Natural killer cell (primary cell): Measurements from ENCODE around the gene MCM10. TPM values are rescaled to one million over a fixed set of nuclear protein-coding genes. Genes with fewer than 3 reads are reported as not detected.

Source experiments
- ATAC-seq, 3 donors: fragments of 150-1000 bp in 2 of 3; fragments of 200-7000 bp in 1 of 3; cut with Tn5 transposase; 1 replicate in 1 of 3; 2 replicates in 2 of 3; pipeline ENCODE4 v1.10.0; 2021; ENCODE audit warnings: mild to moderate bottlenecking in 2 of 3, moderate library complexity in 2 of 3
- DNase-seq, 2 donors: peaks; one replicate each; pipeline versions ENCODE4 v3.0.0 to v3.0.0-alpha.2; 2013 to 2021; ENCODE audit warnings: mixed read lengths in 1 of 2
- H3K27ac ChIP-seq: one replicate; pipeline ENCODE4 v1.5.1; 2013; ENCODE audit warnings: mild to moderate bottlenecking, low read length
- H3K27me3 ChIP-seq: one replicate; pipeline ENCODE4 v1.6.1; 2013; ENCODE audit warnings: low read length; ENCODE audit not compliant: control insufficient read depth, insufficient read depth
- H3K36me3 ChIP-seq: one replicate; pipeline ENCODE4 v1.6.1; 2013; ENCODE audit warnings: low read length; ENCODE audit not compliant: control insufficient read depth, insufficient read depth
- H3K4me1 ChIP-seq: one replicate; pipeline ENCODE4 v1.6.1; 2013; ENCODE audit warnings: low read length; ENCODE audit not compliant: control insufficient read depth, insufficient read depth
- H3K4me3 ChIP-seq: one replicate; pipeline ENCODE4 v1.5.1; 2013; ENCODE audit warnings: low read length
- H3K9me3 ChIP-seq: one replicate; pipeline ENCODE4 v1.6.1; 2013; ENCODE audit warnings: low read length; ENCODE audit not compliant: control insufficient read depth, insufficient read depth
- H3K27ac Mint-ChIP-seq, 2 donors: one replicate each; pipeline ENCODE4 v1.8.0; 2022; ENCODE audit warnings: mild to moderate bottlenecking in 2 of 2, mixed read lengths in 2 of 2, moderate library complexity in 1 of 2
- H3K27me3 Mint-ChIP-seq, 2 donors: one replicate each; pipeline ENCODE4 v1.8.0; 2022; ENCODE audit warnings: low read depth in 2 of 2, mixed read lengths in 2 of 2
- H3K36me3 Mint-ChIP-seq: one replicate; pipeline ENCODE4 v1.8.0; 2022; ENCODE audit warnings: mixed read lengths
- H3K4me1 Mint-ChIP-seq, 2 donors: one replicate each; pipeline ENCODE4 v1.8.0; 2022; ENCODE audit warnings: mixed read lengths in 2 of 2
- H3K4me3 Mint-ChIP-seq: one replicate; pipeline ENCODE4 v1.8.0; 2022; ENCODE audit warnings: mild to moderate bottlenecking, moderate library complexity, mixed read lengths
- H3K9me3 Mint-ChIP-seq, 2 donors: one replicate each; pipeline ENCODE4 v1.8.0; 2022; ENCODE audit warnings: mixed read lengths in 2 of 2
- CTCF ChIP-seq: fragments of 200-600 bp; IDR thresholded peaks from one replicate; pipeline ENCODE4 v1.8.0; 2022; ENCODE audit warnings: antibody characterized with exemption
- WGBS: methylation state at CpG from one replicate; pipeline ENCODE4 v1.1.7; 2013; ENCODE audit warnings: missing lambda C conversion rate; ENCODE audit not compliant: insufficient coverage; 5-methylcytosine and 5-hydroxymethylcytosine counted together
- intact Hi-C: fragments of 100-400 bp; cut with micrococcal nuclease; formaldehyde crosslinking; loops from one replicate; pipeline ENCODE4 v1.14.2; 2022
- total RNA-seq, 4 donors: library from RNA; stranded (reverse); fragments of 120-200 nt in 1 of 4; gene quantifications; one replicate each; pipeline versions ENCODE4 v1.2.3 to v1.2.4, GENCODE V29; 2013 to 2022

Gene MCM10
- 1 to 10 TPM in 2 of 3 donors, under 1 TPM in 1; 0.73 to 2.9 (median 1.3) TPM for total RNA-seq
- total RNA-seq (2013), result 0.97 TPM

- intact Hi-C loops, result loop anchor here (1.0 to 5.0 kb wide), 3 partner anchors 64 to 191 kb away; no protein-coding TSS in a partner anchor
- Mint-ChIP-seq H3K4me3 (peak within 1 kb of the TSS; percentile 95), H3K9me3 (no peaks in the 10 kb centered on the region), H3K27me3 (no peaks in the 10 kb centered on the region), H3K4me1 (peaks cover 21 to 27% of the 10 kb centered on the region in 2 donors), H3K27ac (peak within 1 kb of the TSS; percentile 87 to 93), H3K36me3 (no peaks in the 10 kb centered on the region)
- Histone ChIP-seq H3K36me3 (no peaks in the 10 kb centered on the region), H3K27me3 (no peaks in the 10 kb centered on the region), H3K4me1 (peaks cover 9% of the 10 kb centered on the region), H3K9me3 (no peaks in the 10 kb centered on the region), H3K27ac (no peak within 1 kb of the TSS), H3K4me3 (peak within 1 kb of the TSS; percentile 35)
- ATAC-seq (peak; percentile 99 to 100 (median 99)), DNase-seq (peak; percentile 95 to 99)
- TF ChIP-seq CTCF, result peak; percentile 98
- WGBS, result 0% methylated on average over 56 of the region's 56 CpGs
Measured at GRCh38 chr10:13160934-13161856, at the start of gene MCM10. MCM10 (plus strand) TSS chr10:13161558; CDS start chr10:13164203, 2,645 bp downstream.

- 97% methylated on average over 6 of the region's 6 CpGs for WGBS
- peaks cover 60% of the 10 kb centered on the region for H3K36me3 ChIP-seq
- peaks cover 32% of the 10 kb centered on the region for H3K4me1 ChIP-seq
- no peak overlapping the region for H3K4me3 ChIP-seq
- peaks cover 35 to 36% of the 10 kb centered on the region in 2 donors for H3K4me1 Mint-ChIP-seq
- H3K36me3 Mint-ChIP-seq, result peaks cover 28% of the 10 kb centered on the region
- no peak for ATAC-seq
- TF ChIP-seq CTCF, result no peak
- no peaks in the 10 kb centered on the region for H3K9me3 Mint-ChIP-seq
- no peak overlapping the region for H3K27ac ChIP-seq
- peak overlapping the region; percentile 21 to 58 for H3K27ac Mint-ChIP-seq
- H3K27me3 ChIP-seq, result no peaks in the 10 kb centered on the region
- H3K4me3 Mint-ChIP-seq, result no peak overlapping the region
- no peaks in the 10 kb centered on the region for H3K9me3 ChIP-seq
- H3K27me3 Mint-ChIP-seq, result no peaks in the 10 kb centered on the region
- intact Hi-C loops, result no loop called here
- DNase-seq, result no peak
Measured at GRCh38 chr10:13113544-13113943, 47.8 kb upstream of the MCM10 start.

DNA sequence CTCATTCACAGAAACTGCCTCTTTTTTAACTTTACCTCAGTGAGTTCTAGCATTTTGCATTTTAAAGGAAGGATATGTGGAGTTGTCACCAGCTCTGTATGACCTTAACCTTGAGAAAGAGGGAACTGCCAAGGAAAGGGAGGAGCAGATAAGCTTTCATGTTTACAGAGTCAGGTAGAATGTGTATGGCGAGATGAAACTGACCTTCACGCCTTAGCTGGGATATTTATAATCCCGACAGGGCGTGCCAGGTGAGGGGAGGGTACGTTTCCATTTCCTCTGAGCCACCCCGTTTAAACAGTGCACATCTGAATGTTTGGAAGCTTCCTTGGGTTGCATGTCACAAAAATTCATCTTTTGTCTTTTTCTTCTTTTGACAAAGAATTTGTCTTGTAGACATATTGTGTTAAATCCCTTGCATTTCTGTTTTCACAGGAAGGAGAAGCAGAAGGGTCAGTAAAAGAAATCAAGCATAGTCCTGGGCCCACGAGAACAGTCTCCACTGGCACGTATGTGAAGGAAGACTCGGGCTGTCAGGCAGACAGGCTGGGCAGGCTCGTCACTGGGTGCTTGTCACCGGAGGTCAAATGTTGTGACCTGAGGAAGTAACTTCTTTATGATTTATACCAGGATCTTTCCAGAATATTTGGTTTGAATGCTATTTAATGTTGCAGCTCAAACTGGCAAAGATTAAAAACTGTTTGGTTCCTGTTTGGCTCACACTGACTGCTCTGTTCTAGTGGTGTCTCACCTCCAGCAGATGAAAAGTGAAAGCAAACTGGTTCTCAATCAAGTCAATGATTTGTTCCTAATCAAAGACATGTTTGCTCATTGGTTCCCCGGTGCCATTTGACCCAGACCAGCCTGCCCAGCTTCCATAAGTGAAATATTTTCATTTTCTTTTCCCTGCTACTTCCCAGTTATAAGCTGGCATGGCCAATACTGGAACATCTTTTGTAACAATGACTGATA lies 45.2 kb upstream of the MCM10 start:
- no peak for TF ChIP-seq CTCF
- Mint-ChIP-seq H3K27me3 (no peaks in the 10 kb centered on the region), H3K9me3 (no peaks in the 10 kb centered on the region), H3K4me3 (peak overlapping the region; percentile 81), H3K27ac (peak overlapping the region; percentile 94), H3K36me3 (peaks cover 36% of the 10 kb centered on the region), H3K4me1 (peaks cover 42 to 44% of the 10 kb centered on the region in 2 donors)
- DNase-seq (peak in 1 of 2 donors; percentile 66), ATAC-seq (peak; percentile 86 to 88 (median 87))
- WGBS, result 53% methylated on average over 12 of the region's 12 CpGs
- Histone ChIP-seq H3K27me3 (no peaks in the 10 kb centered on the region), H3K4me1 (peaks cover 23% of the 10 kb centered on the region), H3K4me3 (no peak overlapping the region), H3K27ac (peak overlapping the region; percentile 90), H3K9me3 (no peaks in the 10 kb centered on the region), H3K36me3 (peaks cover 62% of the 10 kb centered on the region)
- intact Hi-C loops, result loop anchor here (1.0 to 2.0 kb wide), 2 partner anchors 8 to 15 kb away; partner anchors contain the start of gene OPTN
